CD4-positive, alpha-beta T cell treated with Interleukin-4 for 4 hours (primary cell): ENCODE data around the gene TGM5.
"Not testable (repeated sequence)": the region's sequence is repeated elsewhere in the genome, so short reads cannot be mapped to it uniquely, and the experiment has no call there.

ENCODE experiments used
- DNase-seq: peaks from one replicate; pipeline ENCODE4 v3.0.0-alpha.2; 2020

The TGM5 gene

DNA sequence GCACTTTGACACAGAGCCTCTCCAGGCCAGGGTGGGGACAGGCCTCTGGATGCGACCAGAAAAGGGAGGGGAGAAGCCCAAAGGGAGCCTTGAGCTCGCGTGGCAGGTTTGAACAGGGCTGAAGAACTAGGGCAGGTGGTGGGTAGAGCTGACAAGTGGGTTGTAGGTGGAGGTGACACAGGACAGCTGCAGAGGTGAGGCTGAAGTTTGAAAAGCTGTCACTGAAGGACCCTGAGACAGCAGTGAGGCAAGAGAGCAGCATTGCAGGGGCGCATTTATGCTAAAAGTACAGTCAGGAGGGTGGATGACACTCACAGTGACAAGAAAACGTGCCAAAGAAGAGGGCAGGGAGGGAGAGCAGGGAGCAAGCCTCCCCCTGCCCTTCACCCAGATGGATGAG is 24.1 kb downstream of the TGM5 start:
- DNase-seq: no peak

DNA sequence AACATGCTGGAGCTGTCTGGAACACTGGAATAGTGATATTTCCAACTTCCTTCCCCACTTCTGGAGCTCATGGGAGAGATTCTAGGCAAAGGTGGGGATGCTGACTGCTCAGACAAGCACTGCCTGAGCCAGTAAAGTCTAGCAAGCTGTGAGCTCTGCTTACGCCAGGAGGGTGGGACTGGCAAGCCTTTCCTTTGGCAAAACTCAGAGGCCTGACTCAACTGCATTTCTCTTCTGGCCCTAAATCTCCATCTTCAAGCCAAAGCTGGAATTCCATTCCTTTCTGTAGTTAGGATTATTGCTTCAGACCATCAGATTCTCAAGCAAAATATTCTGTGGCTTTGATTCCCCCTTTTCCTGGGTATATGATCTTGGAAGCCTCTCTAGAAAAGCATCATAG is 25.6 kb downstream of the TGM5 start:
- no peak for DNase-seq

DNA sequence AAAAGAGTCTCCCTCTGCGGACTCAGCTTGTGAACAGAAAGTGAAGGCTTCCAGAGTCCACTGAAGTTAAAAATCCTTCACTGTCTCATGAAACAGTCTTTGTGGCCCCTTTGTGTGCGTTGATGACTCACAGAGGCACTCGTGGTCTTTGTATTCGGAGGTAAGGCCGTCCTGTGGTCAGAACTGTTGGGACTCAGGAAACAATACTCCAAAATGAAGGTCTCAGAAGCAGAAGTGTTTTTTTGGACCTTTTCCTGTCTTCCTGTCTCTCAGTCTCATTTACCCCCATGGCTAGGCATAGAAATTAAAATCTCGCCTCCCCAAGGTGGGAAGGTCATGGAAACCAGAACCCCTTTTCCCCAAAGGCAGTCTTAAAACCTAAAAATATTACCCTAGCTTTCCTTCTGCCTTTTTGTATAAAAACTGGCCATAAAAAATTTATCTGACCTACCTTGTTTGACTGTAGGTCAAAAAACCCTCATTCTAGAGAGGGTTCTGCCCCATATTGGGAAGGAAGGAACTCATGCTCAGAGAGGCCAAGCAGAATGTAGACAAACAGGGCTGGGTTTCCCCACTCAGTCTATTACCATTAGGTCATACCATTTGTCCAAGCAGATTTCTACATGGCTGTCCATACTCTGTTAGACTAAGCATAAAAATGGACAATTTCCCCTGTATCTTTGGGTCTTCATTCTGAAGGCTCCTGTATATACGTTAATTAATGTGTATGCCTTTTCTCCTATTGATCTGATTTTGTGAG is 26.8 kb downstream of the TGM5 start:
- no peak for DNase-seq

DNA sequence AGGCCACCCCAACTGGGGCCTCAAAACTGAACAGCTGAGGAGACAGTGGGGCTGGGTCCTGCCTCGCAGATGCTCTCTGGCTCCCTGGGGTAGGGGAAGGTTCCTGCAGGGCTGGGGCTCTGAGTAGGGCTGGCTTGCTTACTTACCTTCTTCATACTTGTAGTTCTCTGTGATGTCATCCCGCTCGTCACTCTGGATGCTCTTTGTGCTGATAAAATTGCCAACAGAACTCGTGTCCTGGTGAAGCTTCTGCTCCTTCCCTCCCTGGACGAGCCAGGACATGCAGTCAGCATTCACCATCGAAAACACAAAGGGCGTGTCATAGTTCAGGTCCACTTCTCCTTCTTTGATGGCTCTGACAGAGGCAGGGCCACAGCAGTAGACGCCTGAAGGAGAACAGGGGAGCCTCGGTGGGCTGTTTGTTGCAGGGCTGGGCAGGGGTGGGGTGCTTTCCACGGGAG is 28.0 kb downstream of the TGM5 start:
- no peak for DNase-seq

DNA sequence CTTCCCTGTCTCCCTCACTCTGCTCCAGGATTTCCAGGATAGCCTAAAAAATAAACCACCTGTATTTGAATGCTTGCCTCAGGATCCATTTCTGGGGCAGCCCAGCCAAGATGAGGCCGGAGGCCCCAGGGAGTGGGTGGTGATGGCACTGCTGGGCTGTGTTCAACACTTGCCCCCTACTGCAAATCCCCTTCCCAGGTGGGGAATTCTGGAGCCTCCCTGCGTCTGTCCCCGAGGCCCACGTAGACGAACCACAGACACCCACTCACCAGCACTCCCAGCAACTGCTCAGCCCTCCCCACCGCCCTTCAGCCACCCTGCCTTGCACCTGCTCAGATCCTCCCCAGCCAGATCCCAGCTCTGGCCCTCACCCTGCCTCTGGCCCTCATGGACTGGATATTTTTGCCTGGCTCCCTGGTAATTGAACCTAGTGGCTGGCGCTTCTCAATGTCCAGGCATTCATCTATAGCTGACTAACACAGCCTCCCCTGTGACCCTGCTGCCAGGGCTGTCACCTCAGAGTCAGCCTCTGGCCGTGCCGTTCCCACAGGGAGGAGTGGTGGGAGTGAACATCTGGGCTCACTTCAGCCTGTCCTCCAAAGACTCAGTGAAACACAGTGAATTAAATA is 28.8 kb downstream of the TGM5 start:
- no peak for DNase-seq

DNA sequence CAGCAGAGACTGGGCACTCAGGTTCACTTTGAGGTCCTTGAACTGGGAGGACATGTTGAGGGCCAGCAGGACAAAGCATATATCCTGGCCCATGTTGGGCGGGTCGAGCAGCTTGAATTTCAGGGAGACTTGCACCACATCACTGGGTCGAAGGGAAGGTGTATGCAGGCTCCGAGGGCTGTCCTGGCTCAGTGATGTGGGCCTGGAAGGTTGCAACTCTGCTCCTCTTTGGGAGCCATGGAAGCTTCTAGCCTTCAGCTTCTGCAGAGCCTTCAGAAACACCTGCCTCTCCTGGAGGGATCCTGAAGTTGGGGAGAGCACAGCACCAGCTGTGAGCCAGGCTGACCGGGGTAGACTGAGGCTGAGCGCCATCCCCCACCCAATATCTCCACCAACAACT is 31.2 kb downstream of the TGM5 start:
- no peak for DNase-seq

DNA sequence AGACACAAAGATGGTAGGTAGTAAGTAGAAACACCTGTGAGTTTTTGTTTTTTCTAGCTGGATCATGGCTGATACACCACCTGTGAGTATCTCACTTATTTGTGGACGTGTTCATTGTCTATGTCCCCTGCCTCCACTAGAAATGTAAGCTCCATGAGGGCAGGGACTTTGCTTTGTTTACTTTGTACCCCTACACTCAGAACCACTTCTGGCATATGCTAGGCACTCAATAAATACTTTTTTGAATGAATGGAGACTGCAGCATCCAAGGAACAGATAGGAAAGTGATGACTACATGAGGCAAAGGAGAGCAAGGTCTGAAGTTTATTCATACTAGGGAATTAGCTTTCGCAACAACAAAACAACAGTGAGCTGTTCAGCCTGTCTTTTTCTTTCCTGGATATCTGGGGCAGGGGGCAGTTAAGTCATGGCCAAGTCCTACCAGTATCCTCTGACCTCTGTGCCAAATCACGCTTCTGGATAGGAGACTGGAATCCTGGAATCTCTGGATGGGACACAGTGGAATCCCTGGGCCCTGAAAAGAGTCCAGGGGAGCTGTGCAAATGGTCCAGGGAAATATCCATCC is 34.3 kb downstream of the TGM5 start:
- no peak for DNase-seq

DNA sequence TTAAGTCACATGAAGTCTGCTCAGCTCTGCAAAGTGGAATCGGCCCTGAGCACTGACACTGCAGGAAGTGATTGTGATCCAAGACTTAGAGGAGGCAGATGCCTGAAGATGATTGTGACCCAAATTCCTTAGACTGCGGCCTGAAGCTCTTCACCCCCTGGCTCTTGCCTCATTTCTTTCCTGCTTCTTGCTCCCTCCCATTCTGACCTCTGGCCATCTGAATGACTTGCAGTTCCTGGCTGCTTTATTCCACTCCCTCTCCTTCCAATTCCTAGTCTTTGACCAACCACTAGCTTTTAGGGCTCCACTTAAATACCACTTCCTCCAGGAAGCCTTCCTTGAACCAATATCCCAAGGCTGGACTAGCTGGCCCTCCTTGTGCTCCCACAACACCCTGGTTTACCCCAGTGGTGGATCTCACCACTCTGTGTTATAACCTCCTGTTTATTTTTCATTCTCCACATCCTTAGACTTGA is 36.0 kb downstream of the TGM5 start:
- DNase-seq: no peak

DNA sequence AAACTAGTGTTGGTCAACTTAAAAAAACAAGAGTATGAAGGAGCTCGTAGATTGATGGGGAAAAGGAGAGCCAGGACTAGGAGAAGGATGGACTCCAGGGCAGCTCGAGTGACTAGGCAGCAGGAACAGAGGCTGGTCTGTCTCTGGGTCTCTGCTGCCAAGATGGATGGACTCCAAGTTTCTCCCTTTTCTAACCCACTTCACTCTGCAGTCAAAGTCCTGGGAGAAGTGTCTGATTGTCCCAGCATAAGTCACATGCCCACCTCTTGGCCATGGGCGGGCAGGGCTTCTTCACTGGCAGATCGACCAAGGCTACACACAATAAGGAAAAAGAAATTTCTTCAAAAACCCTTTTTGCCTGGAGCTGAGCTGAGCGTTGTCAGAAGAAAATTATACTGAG is 36.8 kb downstream of the TGM5 start:
- no peak for DNase-seq

DNA sequence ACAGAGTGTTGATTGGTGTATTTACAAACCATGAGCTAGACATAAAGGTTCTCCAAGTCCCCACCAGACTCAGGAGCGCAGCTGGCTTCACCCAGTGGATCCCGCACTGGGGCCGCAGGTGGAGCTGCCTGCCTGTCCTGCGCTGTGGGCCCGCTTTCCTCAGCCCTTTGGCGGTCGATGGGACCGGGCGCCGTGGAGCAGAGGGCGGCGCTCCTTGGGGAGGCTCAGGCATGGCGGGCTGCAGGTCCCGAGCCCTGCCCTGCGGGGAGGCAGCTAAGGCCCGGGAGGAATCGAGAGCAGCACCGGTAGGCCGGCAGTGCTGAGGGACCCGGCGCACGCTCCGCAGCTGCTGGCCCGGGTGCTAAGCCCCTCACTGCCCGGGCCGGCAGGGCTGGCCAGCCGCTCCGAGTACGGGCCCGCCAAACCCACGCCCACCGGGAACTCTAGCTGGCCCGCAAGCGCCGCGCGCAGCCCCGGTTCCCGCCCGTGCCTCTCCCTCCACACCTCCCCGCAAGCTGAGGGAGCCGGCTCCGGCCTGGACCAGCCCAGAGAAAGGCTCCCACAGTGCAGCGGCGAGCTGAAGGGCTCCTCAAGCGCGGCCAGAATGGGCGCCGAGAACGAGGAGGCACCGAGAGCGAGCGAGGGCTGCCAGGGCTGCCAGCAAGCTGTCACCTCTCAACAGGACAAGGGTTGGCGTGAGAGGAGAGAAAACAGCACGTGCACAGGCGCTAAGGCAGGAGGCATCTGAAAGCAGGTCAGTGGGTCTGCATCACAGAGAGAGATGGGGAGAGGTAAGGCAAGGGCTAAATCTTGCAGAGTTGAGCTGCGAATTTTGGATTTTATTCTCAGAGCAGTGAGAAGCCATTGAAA is 40.1 kb downstream of the TGM5 start:
- DNase-seq: no peak

DNA sequence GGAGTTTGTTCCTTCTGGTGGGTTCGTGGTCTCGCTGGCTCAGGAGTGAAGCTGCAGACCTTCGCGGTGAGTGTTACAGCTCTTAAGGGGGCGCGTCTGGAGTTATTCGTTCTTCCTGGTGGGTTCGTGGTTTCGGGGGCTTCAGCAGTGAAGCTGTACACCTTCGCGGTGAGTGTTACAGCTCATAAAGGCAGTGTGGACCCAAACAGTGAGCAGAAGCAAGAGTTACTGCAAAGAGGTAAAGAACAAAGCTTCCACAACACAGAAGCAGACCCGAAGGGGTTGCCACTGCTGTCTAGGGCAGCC is 40.8 kb downstream of the TGM5 start:
- DNase-seq: not testable (repeated sequence)

DNA sequence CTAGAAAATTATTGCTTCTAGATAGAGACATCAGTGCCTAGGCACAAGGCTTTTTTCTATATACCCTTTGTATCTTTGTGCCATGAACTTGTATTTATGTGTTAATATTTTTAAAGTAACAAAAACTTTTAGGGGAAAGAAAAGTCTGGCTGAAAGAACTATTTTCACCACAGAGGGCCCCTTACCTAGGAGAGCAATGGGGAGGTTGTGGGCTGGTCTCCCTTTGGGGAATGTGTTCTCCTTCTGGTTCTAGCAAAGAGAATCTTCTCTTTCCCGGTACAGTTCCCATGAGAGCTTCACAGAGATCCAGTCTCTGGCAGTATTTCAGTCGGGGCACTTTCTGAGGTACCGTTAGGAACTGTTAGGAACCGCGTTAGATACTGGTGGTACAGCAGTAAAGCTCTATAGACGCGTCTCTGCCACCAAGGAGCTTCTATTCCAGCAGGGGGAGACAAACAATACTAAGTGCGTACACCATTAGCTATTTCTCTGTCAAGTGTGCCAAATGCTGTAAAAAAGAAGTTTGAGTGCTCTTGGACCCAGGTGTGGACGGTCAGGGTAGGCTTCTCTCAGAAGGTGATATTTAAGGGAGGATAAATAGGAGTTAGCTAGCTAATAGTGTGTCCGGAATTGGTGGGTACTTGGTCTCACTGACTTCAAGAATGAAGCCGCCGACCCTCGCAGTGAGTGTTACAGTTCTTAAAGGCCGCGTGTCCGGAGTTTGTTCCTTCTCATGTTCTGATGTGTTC is 41.4 kb downstream of the TGM5 start:
- peak; percentile 50 for DNase-seq

DNA sequence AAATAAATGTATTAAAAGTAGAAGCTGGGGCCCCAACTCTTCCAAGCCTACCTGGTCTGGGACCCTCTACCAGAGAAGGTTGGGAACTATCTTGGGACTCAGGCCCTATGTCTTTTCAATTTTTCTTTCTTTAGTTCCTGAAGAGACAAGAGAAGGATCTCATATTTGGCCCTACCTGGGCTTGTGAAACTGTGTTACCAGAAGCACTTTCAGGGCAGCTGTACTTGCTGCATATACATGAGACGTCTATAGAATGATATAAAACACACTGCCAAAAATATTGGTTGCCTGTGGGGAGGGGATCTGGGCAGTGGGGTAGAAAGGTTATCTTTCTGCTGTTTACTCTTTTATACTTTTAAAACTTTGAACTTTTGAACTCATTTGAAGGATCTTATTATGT is 45.3 kb downstream of the TGM5 start:
- DNase-seq: no peak

DNA sequence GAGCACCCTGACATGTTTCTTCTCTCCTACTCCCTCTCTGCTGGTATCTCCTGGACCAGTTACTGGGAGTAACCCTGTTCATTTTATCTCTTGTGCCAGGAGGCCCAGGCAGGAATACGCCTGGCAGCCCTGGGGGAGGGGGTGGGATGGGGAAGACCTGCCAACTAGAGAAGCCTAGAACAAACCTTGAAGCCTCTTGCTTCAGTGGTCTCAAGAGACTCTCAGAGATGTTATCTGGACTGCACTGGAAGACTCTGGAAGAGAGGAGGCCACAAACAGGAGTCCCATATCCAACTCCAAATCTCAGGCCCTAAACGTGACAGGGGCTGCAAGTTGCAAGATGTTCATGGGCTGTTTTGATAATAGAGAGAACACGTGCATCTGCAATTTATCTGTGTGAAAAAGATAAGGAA is 45.7 kb downstream of the TGM5 start, which contains the start of gene EPB42:
TSS of gene EPB42 (minus strand) at position 28 of the 413 bp plus-strand sequence. CDS start 193 bp downstream, outside the sequence.
- no peak for DNase-seq

DNA sequence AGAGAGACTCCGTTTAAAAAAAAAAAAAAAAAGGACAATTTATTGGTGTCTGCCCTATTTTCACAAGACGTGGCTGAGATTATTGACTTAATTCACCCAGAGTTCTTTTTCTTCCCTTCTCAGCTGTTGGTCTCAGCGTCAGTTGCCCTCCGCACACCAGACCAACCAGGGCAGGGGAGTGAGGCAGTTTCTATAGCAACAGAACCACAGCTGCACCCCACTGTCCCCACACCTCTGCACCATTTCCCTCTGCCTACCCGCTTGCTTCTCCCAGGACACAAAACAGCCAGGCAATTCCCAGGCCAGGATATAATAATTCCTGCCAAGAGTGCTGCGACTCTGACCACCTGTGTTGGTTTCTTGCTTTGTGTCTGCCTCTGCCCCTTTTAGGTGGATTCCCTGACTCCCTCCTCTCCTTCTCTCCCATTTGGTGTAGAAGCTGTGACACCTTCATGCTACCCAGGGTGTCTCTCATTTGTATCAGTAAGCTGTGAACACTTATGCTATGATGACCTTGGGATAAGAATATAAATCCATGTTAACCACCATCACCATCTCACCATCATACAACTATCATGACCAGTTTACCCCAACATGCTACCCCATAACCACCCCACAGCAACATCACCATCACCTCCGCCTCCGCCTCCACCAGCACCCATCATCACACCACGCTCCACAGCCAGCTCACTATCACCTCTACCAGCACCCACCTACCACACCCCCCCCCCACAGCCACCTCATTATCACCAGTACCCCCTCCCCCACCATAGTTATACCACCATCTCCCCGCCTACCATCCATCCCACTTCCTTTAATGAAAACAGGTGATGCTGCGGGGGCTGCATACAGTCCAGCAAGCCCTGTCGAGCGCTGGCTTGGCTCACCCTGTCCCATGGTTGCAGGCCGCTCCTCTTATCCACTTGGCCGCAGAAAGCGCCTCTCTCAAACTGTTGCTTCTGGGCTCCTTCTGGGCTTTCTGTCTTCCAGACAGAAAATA is 46.5 kb downstream of the TGM5 start:
- DNase-seq: no peak

DNA sequence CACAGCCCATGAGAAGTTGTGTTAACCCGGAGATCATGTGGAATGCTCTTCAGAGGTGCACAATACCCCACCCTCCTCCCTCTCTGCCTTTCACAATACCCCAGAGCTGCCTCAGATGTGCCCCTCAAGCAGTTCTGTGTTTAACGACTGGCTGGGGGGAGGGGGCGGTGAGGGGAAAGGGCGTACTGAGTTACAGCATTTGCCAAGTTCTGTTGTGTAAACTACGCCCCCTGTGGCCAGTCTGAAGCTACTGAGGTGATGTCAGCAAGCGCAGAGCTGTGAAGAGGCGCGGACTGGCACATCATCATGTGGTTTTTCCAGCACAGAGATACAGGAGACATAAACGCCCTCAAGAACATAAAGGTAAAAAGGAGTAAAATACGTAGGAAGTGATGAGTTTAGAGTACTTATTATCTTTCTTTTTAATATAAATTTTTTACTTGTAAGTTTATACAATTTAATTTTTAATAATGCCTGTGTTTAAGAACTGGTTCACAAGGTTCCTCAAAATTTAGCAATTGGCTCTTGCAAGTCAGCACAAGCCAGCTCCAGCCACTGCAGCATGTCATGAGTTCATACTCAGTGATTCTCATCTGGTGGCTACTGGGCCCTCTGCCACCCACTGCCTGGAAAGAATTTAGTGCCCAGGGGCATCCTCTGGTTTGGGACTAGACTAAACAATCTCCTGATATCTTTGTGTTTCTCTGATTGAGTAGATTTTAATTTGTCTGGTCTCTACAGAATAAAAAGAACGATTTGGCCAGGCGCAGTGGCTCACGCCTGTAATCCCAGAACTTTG is 47.6 kb downstream of the TGM5 start:
- DNase-seq: no peak

DNA sequence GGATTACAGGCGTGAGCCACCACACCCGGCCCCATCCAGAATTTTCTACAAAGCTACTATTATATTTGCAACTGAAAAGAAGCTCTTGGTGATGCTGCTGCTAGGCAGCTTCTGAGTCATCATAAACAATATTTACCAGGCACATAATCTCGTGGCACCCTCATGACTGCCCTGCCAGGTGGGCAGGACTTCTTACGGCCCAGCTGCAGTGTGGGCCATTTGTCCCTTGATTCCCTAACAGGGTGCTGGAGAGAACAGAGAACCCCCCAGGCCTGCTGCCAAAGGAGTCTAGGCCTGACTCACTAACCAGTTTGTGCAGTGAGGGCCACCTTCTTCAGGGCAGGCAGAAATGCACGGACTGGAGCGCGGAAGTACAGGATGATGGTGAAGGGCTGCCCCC is 50.8 kb downstream of the TGM5 start:
- DNase-seq: no peak

DNA sequence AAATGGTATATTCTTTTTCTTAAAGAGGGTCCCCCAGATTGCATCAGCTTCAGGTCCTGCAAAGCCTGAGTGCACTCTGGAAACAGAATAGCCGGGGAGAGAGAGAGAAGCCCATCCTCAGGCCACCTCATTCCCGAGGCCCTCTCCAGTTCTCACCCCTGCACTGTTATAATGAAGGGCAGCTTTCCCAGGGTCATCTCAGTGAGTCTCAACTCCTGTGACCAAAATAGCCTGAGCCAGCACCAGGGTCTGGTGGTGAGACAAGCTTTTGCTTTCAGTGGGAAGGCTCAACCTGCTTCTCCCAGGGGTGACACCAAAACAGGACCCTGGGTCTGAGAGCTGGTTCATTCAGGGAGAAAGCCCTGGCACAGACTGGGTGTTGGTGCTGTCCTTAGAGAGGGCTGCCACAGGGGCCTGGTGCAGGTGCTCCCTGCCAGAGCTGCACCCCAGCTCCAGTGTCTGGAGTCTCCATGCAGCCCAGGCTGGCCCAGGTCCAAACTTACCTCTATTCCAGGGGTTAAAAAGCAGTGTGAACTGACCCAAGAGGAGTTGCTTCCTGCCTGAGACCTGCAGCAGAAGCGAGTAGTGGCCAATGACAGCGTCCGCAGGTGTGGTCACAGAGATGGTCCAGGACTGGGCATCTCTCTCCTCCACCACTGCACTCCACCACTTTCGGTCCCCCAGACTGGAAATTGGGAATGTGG is 52.0 kb downstream of the TGM5 start:
- no peak for DNase-seq

DNA sequence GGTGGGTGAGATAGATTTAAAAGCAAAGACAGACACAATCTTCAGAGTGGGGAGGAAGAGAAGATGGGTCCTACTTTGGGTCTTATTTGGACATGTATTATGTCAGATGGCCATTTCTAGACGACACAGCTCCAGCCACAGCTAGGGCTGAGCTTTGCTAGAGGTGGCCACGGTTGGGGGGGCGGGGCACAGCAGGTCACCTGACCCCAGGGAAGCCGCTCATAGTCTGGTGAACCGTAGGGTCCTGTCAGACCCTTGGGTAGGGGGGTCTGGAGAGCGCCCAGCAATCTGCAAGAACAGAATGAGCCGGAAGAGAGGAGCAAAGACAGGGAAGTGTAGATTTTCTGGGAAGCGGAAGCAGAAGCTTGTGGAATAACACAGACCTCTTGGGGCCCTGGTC is 52.6 kb downstream of the TGM5 start:
- no peak for DNase-seq

DNA sequence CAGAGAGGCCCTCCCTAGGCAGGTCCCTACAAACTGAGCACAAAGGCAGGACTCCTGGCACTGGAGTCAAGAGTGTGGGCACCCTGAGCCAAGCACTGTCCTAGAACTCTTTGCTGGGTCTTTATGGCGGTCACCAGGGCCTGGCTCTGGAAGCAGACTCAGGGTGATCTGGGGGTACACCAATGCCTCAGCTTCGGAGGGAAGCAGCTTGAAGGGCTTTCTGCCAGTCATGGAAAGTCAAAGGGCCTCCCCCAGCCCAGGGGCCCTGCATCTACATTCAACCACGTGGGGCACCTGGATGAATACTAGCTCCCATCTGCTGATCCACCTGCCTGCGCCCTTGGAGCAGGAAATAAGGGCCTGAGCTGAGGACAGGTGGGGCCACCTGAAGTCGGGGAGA is 53.3 kb downstream of the TGM5 start:
- no peak for DNase-seq
